HG03060 (cell line): ENCODE results near the gene AQP2.

Source experiments
- ATAC-seq: cut with Tn5 transposase; IDR thresholded peaks from one replicate; pipeline ENCODE4 v1.9.1; 2021; ENCODE audit warnings: low read depth, moderate number of reproducible peaks; ENCODE audit not compliant: unreplicated experiment

The AQP2 gene

DNA sequence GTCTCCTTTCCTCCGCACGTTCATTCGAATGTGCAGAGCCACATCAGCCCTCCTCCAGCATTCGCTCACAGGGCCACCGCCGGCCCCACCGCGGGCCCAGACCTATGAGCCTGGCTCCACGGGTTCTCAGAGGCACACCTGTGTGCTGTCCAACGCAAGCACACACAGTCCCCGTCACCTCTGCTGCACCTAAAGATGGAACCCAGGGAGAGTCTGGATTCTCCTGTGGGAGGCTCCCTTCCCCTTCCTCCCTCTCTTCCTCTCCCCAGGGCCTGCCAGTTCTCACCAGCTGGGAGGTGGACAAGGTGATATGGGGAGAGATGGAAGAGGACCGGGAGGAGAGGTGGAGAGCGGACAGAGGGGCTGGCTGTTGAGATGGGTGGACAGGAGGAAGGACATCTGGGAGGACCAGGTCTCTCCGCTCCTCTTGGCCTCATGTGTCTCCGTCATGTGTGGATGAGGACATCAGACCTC is 17.3 kb downstream of the AQP2 start:
- ATAC-seq, result no peak

DNA sequence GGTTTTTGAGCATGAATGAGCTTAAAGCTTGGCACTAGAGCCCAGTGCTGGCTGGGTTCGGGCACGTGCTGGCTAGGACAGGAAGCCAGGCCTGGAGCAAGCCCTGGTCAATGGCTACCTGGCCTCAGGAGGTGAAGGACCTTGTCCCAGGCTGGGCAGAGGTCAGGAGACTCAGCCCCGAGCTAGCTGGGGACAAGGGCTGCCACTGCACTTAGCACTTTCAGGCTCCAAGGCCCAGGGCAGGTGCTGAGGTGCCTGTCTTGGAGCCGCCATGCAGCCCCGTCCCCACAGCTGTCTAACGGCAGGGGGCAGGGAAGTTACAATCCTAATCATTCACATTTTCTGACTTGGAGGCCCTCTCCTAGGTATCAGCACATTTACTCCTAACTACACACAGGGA is 17.9 kb downstream of the AQP2 start:
- ATAC-seq, result no peak

GRCh38 chr12:49969027-49969426 is 18.5 kb downstream of the AQP2 start:
- ATAC-seq, result no peak

DNA sequence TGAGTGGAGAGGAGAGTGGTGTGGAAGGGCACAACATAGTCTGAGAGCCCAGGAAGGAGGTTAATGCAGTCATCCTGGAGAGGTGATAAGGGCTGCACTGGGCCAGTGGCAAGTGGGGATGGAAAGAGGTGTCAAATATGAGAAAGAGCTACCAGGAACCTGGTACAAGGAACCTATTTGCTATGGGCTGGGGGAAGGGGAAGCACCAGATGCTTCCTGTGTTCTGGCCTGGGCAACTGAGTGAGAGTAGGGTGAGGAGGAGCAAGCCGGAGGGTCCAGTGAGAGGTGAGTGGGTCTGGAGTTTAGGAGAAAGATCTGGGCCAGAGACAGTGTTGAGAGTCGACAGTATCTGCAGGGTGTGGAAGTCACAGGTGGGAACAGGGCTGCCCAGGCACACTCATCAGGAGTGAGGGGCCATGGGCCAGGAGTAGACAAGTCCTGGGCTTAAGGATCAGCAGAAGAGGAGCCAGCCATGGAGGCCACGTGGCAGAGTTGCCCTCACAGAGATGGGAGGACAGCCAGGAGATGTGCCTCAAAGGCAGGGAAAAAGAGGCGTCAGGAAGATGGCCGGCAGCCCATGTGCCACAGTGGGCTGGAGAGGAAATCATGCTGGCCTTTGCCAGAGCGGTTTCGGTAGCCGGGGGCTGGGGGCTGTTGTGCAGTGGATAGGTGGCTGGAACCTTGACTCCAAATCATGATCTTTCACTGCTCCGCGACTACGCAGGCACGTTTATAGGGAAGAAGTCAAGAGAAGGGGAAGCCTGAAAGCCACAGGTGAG is 19.3 kb downstream of the AQP2 start:
- ATAC-seq, result no peak

DNA sequence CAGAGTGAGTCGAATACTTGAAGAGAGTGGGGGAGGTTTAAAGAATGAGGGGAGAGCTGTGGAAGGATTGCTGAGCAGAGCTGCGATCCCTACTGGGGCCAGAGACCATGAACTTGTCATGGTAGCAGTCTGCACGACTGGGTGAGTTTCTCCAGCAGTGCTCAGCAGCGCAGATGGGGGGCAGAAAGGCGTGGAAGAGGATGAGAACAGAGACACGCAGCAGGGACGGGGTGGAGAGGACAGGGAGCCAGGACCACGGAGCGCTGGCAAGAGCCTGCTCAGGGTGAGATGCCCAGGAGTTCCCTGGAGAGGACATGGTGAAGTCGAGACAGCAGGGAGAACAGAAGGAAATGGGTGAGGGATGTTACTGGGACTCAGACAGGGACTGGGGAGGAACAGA is 20.1 kb downstream of the AQP2 start:
- no peak for ATAC-seq

GRCh38 chr12:49971141-49971540 is 20.6 kb downstream of the AQP2 start:
- no peak for ATAC-seq

DNA sequence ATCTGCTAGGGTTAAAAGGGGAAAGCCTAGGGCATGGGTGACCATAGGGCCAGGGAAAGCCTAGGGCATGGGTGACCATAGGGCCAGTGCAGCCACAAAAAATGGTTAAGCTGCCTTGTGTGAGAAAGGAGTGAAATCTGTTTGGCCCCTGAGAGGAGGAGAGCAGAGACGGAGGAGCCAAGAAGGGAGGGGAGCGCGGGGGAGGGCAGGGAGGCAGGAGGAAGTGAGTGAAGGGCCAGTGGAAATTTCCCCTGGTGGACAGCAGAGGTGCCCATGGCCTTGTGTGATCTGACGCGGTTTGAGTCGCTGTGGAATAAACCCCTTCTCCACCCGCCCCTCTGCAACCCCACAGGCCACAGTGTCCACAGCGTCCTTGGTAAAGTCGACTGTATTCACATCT is 21.6 kb downstream of the AQP2 start:
- ATAC-seq, result no peak

DNA sequence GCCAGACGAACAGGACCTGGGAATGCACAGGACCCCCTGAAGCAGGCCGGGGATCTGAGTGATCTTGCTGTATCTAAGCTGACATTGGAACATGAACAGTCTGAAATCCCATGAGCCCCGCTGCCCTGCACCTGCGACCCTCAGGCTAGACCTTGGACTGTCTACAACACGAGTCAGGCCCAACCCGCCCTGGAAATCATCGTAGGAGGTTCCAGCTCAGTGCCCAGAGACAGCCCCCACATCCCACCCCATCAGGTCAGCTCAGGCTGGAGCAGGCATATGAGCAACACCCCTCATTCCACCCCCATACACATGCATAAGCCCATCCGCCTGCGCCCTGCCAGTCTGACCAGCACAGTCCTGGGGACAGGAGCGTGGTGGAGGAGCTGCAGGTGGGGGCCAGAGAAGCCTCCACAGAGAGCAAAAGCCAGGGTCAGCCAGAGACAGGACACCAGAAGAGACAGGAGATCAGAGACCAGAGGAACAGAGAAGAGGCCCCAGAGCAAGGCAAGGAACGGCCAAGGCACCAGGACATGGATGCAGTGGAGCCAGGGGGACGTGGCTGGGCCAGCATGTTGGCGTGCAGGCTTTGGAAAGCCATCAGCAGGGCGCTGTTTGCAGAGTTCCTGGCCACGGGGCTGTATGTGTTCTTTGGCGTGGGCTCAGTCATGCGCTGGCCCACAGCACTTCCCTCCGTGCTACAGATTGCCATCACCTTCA is 22.3 kb downstream of the AQP2 start, which contains the start of gene AQP6:
AQP6 (plus strand) TSS at position 307 of the 720 bp plus-strand sequence; CDS start at position 534, 227 bp downstream.
- no peak for ATAC-seq

DNA sequence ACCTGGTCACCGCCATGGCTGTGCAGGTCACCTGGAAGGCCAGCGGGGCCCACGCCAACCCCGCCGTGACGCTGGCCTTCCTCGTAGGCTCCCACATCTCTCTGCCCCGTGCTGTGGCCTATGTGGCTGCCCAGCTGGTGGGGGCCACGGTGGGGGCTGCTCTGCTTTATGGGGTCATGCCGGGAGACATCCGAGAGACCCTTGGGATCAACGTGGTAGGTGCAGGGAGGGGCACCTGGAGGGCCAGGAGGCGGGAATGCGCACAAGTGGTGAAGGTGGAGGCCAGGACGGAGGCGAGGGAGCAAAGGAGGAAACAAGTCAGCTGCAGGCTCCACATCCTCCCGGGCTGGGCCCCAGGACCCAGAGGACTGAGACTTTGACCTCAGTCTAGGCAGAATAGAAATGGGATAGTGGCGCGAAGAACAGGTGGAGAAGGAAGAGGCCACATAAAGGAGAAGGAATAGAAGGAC is 22.9 kb downstream of the AQP2 start:
- ATAC-seq, result no peak

DNA sequence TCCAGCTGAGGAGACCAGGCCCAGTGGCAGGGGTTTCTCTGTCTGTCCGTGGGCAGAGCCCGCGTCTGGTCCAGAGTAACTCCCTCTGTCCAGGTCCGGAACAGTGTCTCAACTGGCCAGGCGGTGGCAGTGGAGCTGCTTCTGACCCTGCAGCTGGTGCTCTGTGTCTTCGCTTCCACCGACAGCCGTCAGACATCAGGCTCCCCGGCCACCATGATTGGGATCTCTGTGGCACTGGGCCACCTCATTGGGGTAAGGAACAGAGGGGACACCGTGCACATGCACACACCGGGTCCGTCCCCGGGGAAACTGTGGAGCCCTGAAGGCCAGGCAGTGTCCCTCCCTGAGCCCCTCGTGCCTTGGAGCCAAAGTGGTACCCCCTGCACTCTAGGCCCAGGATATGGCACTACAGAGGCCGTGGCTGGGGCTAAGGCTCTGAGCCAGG is 23.7 kb downstream of the AQP2 start:
- no peak for ATAC-seq

- ATAC-seq, result no peak
Measured at GRCh38 chr12:49974677-49975317, 24.3 kb downstream of the AQP2 start.

GRCh38 chr12:49975318-49975761 is 24.8 kb downstream of the AQP2 start:
- no peak for ATAC-seq

DNA sequence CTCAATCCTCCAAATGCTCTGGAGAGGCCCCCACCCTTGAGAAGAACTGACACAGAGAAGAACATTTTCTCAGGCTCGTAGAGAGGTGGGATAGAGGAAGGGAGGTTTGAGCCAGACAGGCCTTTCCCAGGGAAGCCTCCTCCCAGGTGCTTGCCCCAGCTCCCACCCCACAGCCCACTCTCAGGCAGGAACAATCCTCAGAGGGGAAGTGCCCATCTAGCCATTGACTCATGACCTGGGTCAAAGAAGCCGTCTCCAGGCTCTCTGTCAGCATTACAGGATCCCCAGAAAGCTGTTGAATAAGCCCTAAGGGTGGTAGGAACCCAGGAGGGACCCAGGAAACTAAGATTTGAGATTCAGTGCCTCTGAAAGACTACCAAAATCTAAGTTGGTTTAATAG is 26.0 kb downstream of the AQP2 start:
- ATAC-seq, result no peak

DNA sequence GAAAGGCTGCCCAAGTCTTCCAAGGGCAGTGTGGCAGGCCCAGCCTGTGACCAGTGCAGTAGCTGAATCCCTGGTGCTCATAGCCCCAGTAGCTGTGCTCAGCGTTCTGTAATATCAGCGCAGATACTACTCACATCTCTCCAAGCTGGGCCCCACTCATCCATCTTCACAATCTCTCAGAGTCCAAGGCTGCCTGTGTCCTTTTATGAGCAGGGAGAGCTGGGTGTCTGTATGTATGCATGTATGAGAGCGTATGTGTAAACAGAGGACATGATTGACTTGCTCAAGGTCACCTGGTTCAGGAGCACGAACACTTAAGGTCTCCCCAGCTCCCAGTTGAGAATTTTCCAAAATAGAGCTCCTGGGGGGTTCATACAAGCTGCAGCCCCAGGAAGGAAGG is 27.6 kb downstream of the AQP2 start:
- ATAC-seq, result no peak

DNA sequence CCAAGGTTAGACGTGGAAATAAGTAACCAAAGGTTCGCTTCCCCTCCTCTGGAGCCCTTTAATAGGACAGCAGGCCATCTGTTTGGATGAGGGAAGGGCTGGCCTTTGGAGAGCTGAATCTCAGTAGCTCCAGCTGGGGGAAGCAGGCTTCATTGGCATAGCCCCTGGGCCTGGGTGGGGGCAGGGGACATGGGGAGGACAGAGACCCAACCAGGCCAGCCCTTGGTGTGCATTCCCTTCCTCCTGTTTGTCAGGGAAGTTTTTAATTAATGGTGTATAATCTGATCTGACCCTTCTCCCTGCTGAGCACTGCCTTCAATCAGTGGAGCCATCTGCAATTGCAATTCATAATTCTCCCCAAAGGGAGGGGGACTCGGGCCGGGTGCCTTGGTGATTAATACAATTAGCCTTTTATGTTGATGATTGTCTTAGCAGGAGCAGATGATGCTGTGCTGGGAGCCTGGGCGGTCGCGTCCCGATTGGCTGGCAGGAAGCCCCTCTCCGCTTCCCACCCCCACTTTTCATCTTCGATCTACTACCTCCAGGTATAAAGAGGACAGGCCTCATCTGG is 28.6 kb downstream of the AQP2 start:
- no peak for ATAC-seq

DNA sequence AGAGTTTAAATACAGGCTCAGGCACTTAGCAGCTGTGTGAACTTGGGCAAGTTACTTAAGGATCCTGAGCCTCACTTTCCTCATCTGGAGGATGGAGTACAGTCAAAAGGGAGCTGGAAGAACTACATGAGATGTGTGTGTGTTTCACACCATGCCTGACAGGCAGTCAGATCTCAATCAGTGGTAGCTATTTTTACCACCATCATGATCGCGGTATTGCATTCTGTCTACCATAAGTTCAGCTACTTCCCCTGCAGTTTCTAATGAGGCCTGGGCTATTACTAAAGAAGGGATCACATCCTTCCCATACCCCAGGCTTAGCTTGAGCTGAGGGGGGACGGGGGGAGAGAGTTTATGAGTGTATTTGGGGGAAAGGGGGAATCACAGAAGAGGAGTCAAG is 29.3 kb downstream of the AQP2 start:
- ATAC-seq, result no peak

DNA sequence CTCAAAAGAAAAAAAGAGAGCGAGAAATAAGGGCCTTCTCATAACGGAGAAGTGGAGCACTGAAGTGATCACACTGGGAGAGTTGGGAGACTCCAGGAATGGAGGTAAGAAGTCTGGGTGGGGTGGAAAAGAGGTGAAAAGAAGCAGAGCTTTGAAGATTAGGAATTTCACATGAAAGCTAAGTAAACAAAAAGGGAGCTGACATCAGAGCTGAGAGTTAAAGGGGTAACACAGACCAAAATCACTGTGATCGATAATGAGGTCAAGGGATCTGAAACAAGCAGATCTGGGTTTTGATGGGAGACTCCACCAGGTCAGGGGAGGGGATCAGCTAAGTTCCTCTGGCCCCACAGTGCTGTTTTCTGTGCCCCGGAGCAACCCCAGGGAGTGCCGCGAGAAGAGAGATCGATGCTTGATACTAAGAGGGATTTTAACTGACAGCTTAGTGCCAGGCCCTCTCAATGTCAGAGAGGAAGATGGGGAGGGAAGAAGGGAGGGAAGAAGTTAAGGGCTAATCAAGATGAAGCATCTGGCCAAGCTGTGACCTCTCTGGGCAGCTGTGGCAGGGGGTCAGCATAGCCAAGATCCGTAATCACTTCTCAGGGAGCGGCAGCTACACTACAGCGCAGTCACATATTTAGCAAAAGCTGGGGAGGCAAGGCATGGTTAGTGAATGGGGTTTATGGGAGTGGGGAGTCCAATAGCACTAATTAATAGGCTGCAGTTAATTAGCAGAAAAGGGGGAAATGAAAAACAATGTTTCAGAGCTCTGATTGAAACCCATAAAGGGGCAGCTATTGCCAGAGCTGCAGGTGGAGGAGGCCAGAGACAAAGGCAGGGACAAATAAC is 30.2 kb downstream of the AQP2 start:
- no peak for ATAC-seq

DNA sequence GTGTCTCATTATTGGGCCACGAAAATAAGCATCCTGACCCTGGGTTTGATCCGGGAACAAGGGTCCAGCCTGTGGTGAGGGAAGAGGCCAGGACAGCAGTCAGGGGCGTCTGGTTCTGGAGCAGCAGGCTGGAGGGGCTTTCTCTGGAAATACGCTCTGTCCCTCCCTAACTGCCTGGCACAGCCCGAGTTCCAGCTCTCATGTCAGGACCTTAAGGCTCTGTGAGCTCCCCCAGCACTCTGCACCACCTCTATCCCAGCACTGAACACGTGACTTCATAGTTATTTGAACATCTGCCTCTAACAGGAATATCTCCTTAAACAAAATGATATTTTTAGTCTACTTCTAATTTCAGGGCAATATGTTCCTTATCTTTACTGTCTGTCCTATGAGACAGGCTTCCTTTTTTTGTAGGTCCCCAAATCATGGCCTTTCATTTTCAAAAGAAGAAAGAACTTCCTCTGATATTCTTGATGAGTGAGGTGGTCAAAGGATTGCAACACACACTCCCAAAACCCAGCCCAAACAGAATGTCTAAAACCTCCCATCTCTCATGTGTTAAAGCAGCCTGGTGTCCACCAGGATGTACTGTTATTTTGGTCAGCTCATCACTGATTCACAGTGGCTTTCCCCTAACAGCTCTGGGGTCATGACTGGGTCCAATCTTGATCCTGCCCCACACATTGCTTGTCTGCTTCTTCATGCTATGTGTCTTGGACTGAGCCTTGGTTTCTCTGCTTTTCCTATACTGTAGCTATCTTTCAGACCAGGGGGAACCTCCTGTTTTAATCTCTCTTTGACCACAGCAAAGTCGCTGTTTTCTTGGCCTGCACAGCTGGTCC is 31.9 kb downstream of the AQP2 start:
- no peak for ATAC-seq

GRCh38 chr12:49983892-49984291 is 33.4 kb downstream of the AQP2 start:
- ATAC-seq, result no peak
